K562 (cell line): ENCODE data around the gene ZNF316.

Source experiments
- BHLHE40 ChIP-seq: IDR thresholded peaks from 2 replicates; pipeline ENCODE4 v1.6.1; 2011; ENCODE audit warnings: low read length, improper control_type of control experiment
- ESRRA ChIP-seq: fragments of 450-650 bp; IDR thresholded peaks from 2 replicates; pipeline ENCODE4 v1.6.1; 2014; ENCODE audit warnings: low read depth, mild to moderate bottlenecking, moderate library complexity, borderline replicate concordance
- HNRNPH1 ChIP-seq: fragments of 200-400 bp; formaldehyde crosslinking; optimal IDR thresholded peaks from 2 replicates; pipeline ENCODE3; 2017; ENCODE audit warnings: low read depth, mild to moderate bottlenecking, low read length, moderate library complexity
- MBD2 ChIP-seq: sonication (generic); IDR thresholded peaks from 2 replicates; pipeline ENCODE4 v1.6.1; 2016; ENCODE audit warnings: low read depth, borderline replicate concordance
- MYNN ChIP-seq, 2 experiments: sonication (generic); formaldehyde crosslinking in 1 of 2; IDR thresholded peaks; 2 replicates each; pipeline versions ENCODE4 v1.5.0 to v1.6.1; 2016 to 2020; ENCODE audit warnings: antibody characterized with exemption in 1 of 2, missing genetic modification reagents in 1 of 2
- POLR2AphosphoS2 ChIP-seq: IDR thresholded peaks from 2 replicates; pipeline ENCODE4 v1.6.1; 2012; ENCODE audit warnings: low read length, improper control_type of control experiment
- POLR2AphosphoS5 ChIP-seq: IDR thresholded peaks from 2 replicates; pipeline ENCODE4 v1.6.1; 2011; ENCODE audit warnings: mild to moderate bottlenecking, low read depth, low read length, moderate library complexity; ENCODE audit not compliant: control insufficient read depth, insufficient read depth
- ZNF24 ChIP-seq: fragments of 450-650 bp; IDR thresholded peaks from 2 replicates; pipeline ENCODE4 v1.6.1; 2016
- ZNF398 ChIP-seq: fragments of 250-450 bp; sonication (Bioruptor Pico); IDR thresholded peaks from 2 replicates; pipeline ENCODE4 v1.8.0; 2021; ENCODE audit warnings: moderate library complexity, mild to moderate bottlenecking, inconsistent platforms
- ZNF511 ChIP-seq: sonication (generic); formaldehyde crosslinking; IDR thresholded peaks from 2 replicates; pipeline ENCODE4 v1.8.0; 2022; ENCODE audit warnings: mild to moderate bottlenecking, missing genetic modification reagents

- no peak for TF ChIP-seq ZNF398 (CRISPR knock-in tag)
- no peak for TF ChIP-seq ZNF511 (CRISPR knock-in tag)
- peak; percentile 30; the same call in 1 of the 2 replicates for TF ChIP-seq ESRRA
- TF ChIP-seq ZNF24 = 0 out of 2 replicates have a peak, but pooled peaks have one; percentile 45
- no peak for TF ChIP-seq MYNN (IDR thresholded peaks at IDR 0.05)
- TF ChIP-seq MYNN (CRISPR knock-in tag; IDR thresholded peaks at IDR 0.05) = no peak
- peak; percentile 80; the same call in 1 of the 2 replicates for TF ChIP-seq POLR2AphosphoS2
- TF ChIP-seq POLR2AphosphoS5 = peak; percentile 72; the same call in 1 of the 2 replicates
- TF ChIP-seq MBD2 = no peak
- peak; percentile 42; the same call in 1 of the 2 replicates for TF ChIP-seq BHLHE40
- no peak for TF ChIP-seq HNRNPH1
Observed at GRCh38 chr7:6589829-6590644, 47.1 kb upstream of the ZNF316 start, which contains the start of gene INTS15.
